Neutrophil (primary cell): Measurements from ENCODE around the gene SMTNL2.

ENCODE experiments used
- H3K27ac ChIP-seq: fragments of 200-600 bp; sonication (generic); 2 replicates; pipeline ENCODE4 v1.5.1; 2016; ENCODE audit warnings: mild to moderate bottlenecking, moderate library complexity
- H3K27me3 ChIP-seq: fragments of 200-600 bp; sonication (generic); 2 replicates; pipeline ENCODE4 v1.6.0; 2016; ENCODE audit warnings: mild to moderate bottlenecking
- H3K36me3 ChIP-seq: fragments of 200-600 bp; sonication (generic); 2 replicates; pipeline ENCODE4 v1.5.1; 2017
- H3K4me1 ChIP-seq, 2 experiments: fragments of 200-600 bp in 1 of 2; sonication (generic) in 1 of 2; 1 replicate in 1 of 2; 2 replicates in 1 of 2; pipeline versions ENCODE4 v1.5.1 to v1.6.1; 2013 to 2016; ENCODE audit warnings: low read depth in 1 of 2, low read length in 1 of 2, mild to moderate bottlenecking in 1 of 2, moderate library complexity in 1 of 2; ENCODE audit not compliant: control insufficient read depth in 1 of 2, insufficient read depth in 1 of 2
- H3K4me3 ChIP-seq, 2 experiments: fragments of 200-600 bp in 1 of 2; sonication (generic) in 1 of 2; 1 replicate in 1 of 2; 2 replicates in 1 of 2; pipeline ENCODE4 v1.5.1; 2013 to 2016; ENCODE audit warnings: low read depth in 1 of 2, low read length in 1 of 2, mild to moderate bottlenecking in 1 of 2, moderate library complexity in 1 of 2
- H3K9me3 ChIP-seq: fragments of 200-600 bp; sonication (generic); 2 replicates; pipeline ENCODE4 v1.5.1; 2016
- TF ChIP-seq, protein P1 (sequence below): fragments of 200-600 bp; sonication (generic); IDR thresholded peaks from 2 replicates; pipeline ENCODE4 v1.5.1; 2016; ENCODE audit warnings: antibody characterized with exemption

SMTNL2 gene

DNA sequence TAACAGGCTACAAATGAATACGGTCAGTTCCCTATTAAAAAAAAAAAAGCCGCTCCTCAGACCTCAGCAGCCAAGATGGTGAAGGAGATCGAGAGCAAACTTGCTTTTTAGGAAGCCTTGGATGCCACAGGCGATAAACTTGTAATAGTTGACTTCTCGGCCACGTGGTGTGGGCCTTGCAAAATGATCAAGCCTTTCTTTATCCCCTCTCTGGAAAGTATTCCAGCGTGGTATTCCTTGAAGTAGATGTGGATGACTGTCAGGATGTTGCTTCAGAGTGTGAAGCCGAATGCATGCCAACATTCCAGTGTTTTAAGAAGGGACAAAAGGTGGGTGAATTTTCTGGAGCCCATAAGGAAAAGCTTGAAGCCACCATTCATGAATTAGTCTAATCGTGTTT lies 12.2 kb upstream of the SMTNL2 start:
- TF ChIP-seq, protein P1, sequence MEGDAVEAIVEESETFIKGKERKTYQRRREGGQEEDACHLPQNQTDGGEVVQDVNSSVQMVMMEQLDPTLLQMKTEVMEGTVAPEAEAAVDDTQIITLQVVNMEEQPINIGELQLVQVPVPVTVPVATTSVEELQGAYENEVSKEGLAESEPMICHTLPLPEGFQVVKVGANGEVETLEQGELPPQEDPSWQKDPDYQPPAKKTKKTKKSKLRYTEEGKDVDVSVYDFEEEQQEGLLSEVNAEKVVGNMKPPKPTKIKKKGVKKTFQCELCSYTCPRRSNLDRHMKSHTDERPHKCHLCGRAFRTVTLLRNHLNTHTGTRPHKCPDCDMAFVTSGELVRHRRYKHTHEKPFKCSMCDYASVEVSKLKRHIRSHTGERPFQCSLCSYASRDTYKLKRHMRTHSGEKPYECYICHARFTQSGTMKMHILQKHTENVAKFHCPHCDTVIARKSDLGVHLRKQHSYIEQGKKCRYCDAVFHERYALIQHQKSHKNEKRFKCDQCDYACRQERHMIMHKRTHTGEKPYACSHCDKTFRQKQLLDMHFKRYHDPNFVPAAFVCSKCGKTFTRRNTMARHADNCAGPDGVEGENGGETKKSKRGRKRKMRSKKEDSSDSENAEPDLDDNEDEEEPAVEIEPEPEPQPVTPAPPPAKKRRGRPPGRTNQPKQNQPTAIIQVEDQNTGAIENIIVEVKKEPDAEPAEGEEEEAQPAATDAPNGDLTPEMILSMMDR = no peak
- Histone ChIP-seq H3K9me3 (no peaks in the 10 kb centered on the region), H3K27ac (no peak overlapping the region), H3K4me1 (no peaks in the 10 kb centered on the region), H3K36me3 (no peaks in the 10 kb centered on the region), H3K27me3 (peaks cover 8% of the 10 kb centered on the region), H3K4me3 (no peak overlapping the region)

DNA sequence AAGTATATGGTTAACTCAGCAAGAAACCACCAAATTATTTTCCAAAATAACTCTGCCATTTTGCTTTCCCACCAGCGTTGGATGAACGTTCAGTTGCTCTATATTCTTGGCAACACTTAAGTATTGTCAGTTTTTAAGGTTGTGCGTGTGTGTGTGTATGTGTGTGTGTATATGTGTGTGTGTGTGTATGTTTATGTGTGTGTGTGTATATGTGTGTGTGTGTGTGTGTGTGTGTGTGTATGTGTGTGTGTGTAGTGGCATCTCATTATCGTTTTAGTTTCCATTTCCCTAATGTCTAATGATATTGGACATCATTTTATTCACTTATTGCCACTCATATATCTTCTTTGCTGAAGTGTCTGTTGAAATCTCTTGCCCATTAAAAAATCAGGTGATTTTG lies 11.2 kb upstream of the SMTNL2 start:
- no peaks in the 10 kb centered on the region for H3K4me1 ChIP-seq
- no peaks in the 10 kb centered on the region for H3K36me3 ChIP-seq
- H3K9me3 ChIP-seq = no peaks in the 10 kb centered on the region
- peaks cover 8% of the 10 kb centered on the region for H3K27me3 ChIP-seq
- H3K27ac ChIP-seq = no peak overlapping the region
- no peak overlapping the region for H3K4me3 ChIP-seq
- TF ChIP-seq, protein P1 = no peak

DNA sequence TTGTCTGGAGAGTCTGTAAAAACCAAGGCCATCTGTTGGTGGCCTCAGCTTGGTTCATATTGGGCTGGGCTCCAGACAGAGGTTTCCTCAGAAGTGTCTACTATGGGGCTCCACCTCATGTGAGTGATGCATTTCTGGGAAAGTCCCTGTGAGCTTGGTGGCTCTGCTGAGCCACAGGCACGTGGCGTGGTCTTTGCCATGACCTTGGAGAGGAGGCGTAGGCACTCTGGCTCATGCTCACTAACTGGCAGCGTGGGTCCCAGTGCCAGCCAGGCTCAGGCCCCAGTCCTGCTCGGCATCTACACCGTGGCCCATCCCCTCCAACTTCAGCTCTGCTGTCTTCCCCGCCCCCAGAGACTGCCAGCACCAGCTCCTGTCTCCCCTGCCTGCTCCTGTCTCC lies 10.7 kb upstream of the SMTNL2 start:
- Histone ChIP-seq H3K4me1 (no peaks in the 10 kb centered on the region), H3K36me3 (no peaks in the 10 kb centered on the region), H3K27ac (no peak overlapping the region), H3K27me3 (peaks cover 8% of the 10 kb centered on the region), H3K9me3 (no peaks in the 10 kb centered on the region), H3K4me3 (no peak overlapping the region)
- TF ChIP-seq, protein P1 = no peak

DNA sequence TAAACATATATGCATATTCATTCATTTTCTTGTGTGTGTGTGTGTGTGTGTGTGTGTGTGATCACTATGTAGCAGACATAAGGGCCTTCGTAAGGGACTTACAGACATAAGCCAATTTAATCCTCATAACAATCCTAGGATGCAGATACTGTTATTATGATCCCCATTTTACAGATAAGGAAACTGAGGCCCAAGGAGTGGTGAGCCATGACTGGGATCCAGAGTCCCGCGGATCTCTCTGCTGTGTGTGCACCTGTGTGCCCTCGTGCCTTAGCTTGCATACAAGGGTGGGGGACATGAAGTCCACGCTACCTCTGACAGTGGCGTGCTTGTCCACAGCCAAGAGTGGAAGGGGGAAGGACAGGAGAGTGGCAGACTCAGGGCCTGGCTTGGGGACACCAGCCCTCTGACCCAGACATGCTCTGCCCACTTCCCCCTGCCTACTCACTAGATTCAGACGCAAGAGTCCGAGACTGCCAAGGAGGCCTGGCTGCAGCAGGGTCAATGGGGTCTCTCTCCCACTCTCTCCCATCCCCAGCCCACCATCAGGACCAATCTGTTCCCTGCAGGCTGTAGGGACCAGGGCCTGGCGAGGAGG lies 9.8 kb upstream of the SMTNL2 start:
- H3K4me3 ChIP-seq = no peak overlapping the region
- H3K27ac ChIP-seq = no peak overlapping the region
- H3K4me1 ChIP-seq = no peaks in the 10 kb centered on the region
- no peaks in the 10 kb centered on the region for H3K9me3 ChIP-seq
- H3K36me3 ChIP-seq = no peaks in the 10 kb centered on the region
- H3K27me3 ChIP-seq = peaks cover 8% of the 10 kb centered on the region
- TF ChIP-seq, protein P1 = no peak

DNA sequence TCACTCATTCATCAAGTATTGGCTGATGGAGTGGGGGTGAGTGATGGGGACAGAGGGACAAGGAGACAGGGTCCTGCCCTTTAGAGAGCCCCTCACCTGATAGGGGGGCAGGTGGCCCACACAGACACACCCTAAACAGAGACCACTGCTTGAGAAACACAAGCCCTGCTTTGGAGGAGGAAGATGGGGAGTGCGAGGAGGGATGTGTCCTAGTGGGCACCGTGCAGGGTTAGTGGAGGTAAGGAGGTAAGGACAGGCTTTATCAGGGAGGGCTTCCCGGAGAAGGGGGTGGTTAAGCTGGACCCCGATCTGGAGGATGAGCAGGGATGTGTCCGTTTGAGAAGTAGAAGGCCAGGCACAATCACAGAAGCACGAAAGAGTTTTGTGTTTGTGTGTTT lies 8.2 kb upstream of the SMTNL2 start:
- H3K4me1 ChIP-seq = no peaks in the 10 kb centered on the region
- H3K36me3 ChIP-seq = no peaks in the 10 kb centered on the region
- H3K27ac ChIP-seq = no peak overlapping the region
- H3K4me3 ChIP-seq = no peak overlapping the region
- no peaks in the 10 kb centered on the region for H3K9me3 ChIP-seq
- TF ChIP-seq, protein P1 = no peak
- H3K27me3 ChIP-seq = peaks cover 19% of the 10 kb centered on the region
